IgD-negative memory B cell (primary cell): ENCODE data around the gene SIL1. TPM values are rescaled to one million over a fixed set of nuclear protein-coding genes. Genes with fewer than 3 reads are reported as not detected.

Source experiments
- H3K27ac Mint-ChIP-seq, 3 donors: one replicate each; pipeline ENCODE4 v1.8.0; 2020 to 2022; ENCODE audit warnings: mild to moderate bottlenecking in 3 of 3, mixed read lengths in 3 of 3, moderate library complexity in 1 of 3
- H3K27me3 Mint-ChIP-seq: one replicate; pipeline ENCODE4 v1.8.0; 2021; ENCODE audit warnings: mixed read lengths
- H3K36me3 Mint-ChIP-seq: one replicate; pipeline ENCODE4 v1.8.0; 2020; ENCODE audit warnings: mild to moderate bottlenecking, mixed read lengths
- H3K4me1 Mint-ChIP-seq, 3 donors: one replicate each; pipeline ENCODE4 v1.8.0; 2020 to 2022; ENCODE audit warnings: mixed read lengths in 3 of 3, mild to moderate bottlenecking in 1 of 3
- H3K4me3 Mint-ChIP-seq, 4 donors: one replicate each; pipeline ENCODE4 v1.8.0; 2020 to 2022; ENCODE audit warnings: mild to moderate bottlenecking in 4 of 4, mixed read lengths in 4 of 4, moderate library complexity in 3 of 4
- H3K9me3 Mint-ChIP-seq, 3 donors: one replicate each; pipeline ENCODE4 v1.8.0; 2020 to 2021; ENCODE audit warnings: mixed read lengths in 3 of 3, mild to moderate bottlenecking in 1 of 3
- polyA plus RNA-seq: library from polyadenylated mRNA; unstranded; fragments of 300-500 nt; fragmentation: Illumina TruSeq; gene quantifications from one replicate; pipeline ENCODE4 v1.2.3, GENCODE V29; 2021

Gene SIL1
- polyA plus RNA-seq, 1 donor from 2014 or later = 17.9 TPM

GRCh38 chr5:138944527-138945322 is 253.4 kb downstream of the SIL1 start:
- H3K36me3 Mint-ChIP-seq = peaks cover 12% of the 10 kb centered on the region
- no peaks in the 10 kb centered on the region for H3K27me3 Mint-ChIP-seq
- no peak overlapping the region for H3K27ac Mint-ChIP-seq

DNA sequence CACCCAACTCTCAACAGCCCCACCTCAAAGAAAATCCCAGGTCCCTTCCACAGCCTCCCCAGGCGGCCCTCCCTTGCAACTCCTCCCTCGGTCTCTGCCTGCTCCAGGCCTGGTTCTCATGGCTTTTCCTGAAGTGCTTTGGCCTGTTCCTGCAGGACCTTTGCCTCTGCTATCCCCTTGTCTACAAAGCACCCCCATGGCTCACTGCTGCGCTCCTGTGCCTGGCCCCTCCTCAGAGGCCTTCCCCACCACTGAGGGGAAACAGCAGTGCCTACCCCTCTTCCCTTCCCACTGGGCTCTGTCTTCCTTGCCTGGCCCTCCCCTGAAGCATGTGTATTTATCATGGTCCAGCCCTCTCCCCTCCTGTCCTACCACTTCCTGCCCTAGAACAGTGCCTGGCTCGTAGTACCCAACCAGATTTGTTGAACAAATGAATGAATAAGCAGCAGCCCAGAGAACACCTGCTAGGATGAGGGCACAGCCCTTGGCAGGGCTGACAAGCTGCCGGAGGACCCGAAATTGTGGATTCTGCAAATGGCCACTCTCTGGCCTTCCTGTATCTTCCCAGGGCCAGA is 254.5 kb downstream of the SIL1 start:
- Mint-ChIP-seq H3K36me3 (peaks cover 12% of the 10 kb centered on the region), H3K27ac (peak overlapping the region in 1 of 3 donors; percentile 73), H3K4me1 (no peaks in the 10 kb centered on the region), H3K9me3 (peaks cover 0 to 4% (median 0%) of the 10 kb centered on the region in 3 donors), H3K4me3 (no peak overlapping the region), H3K27me3 (no peaks in the 10 kb centered on the region)

More at GRCh38 chr5:138944527-138945322, 253.4 kb downstream of the SIL1 start:
- Mint-ChIP-seq H3K4me3 (no peak overlapping the region), H3K9me3 (peaks cover 0 to 4% (median 0%) of the 10 kb centered on the region in 3 donors), H3K4me1 (no peaks in the 10 kb centered on the region)

DNA sequence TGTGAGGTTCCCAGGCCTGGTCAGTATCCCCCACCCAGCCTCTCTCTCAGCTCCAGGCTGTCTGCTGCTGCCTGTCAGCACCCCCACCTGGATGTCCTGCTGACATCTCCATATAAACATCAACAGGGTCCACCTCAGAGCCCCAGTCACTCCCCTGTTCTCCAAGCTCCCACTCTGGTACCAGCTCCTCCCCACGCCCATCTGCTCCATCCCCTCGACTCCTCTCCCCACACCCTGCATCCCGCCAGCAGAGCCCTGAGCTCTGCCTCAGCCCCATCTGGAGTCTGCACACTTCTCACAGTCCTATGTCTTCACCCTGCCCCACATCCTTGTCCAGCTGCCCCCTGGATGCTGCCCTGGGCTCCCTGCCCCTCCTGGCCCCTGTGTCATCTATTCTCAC is 255.3 kb downstream of the SIL1 start:
- Mint-ChIP-seq H3K4me3 (no peak overlapping the region), H3K36me3 (peaks cover 11% of the 10 kb centered on the region), H3K27ac (peak overlapping the region in 1 of 3 donors; percentile 45), H3K27me3 (no peaks in the 10 kb centered on the region), H3K9me3 (peaks cover 0 to 4% (median 0%) of the 10 kb centered on the region in 3 donors), H3K4me1 (no peaks in the 10 kb centered on the region)

DNA sequence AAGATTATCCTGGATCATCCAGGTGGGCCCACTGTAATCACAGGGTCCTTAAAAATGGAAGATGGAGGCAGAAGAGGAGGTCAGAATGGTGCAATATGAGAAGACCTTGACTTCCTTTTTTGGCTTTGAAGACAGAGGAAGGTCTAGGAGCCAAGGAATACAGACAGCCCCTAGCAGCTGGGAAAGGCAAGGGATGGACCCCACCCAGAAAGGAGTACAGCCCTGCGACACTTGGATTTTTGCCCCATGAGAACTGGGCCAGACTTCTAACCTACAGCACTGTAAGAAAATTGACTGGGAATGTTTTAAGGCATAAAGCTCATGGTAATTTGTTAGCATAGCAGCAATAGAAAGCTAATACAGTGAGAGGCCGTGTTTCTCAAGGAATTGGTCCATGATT is 256.1 kb downstream of the SIL1 start:
- Mint-ChIP-seq H3K27ac (no peak overlapping the region), H3K27me3 (no peaks in the 10 kb centered on the region), H3K4me3 (no peak overlapping the region)

DNA sequence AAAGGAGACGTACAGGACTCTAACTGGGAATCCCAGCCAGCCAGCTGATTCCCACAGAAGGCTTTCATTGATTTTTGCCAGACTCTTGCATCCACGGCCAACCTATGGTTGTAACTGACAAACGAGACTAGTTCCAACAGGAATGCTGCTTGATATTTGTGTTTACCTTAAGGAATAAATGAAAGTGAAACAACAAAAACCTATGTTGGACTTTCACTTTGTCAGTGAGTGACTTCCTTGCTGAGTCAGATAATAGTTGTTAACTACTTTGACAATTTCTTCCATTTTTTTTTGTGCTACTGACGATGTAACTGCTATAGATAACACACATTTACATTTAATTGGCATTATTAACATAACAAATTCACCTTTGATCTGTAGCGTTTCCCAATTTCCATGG is 259.6 kb downstream of the SIL1 start:
- peak overlapping the region in 1 of 3 donors; percentile 5 for H3K27ac Mint-ChIP-seq
- H3K9me3 Mint-ChIP-seq = peaks cover 0 to 4% (median 0%) of the 10 kb centered on the region in 3 donors
- no peak overlapping the region for H3K4me3 Mint-ChIP-seq
- peaks cover 9% of the 10 kb centered on the region for H3K36me3 Mint-ChIP-seq
- H3K4me1 Mint-ChIP-seq = peaks cover 0 to 2% (median 0%) of the 10 kb centered on the region in 3 donors
- no peaks in the 10 kb centered on the region for H3K27me3 Mint-ChIP-seq

More for the DNA sequence above, 256.1 kb downstream of the SIL1 start:
- H3K36me3 Mint-ChIP-seq = peaks cover 8% of the 10 kb centered on the region
- peaks cover 0 to 4% (median 0%) of the 10 kb centered on the region in 3 donors for H3K9me3 Mint-ChIP-seq
- peaks cover 0 to under 1% (median 0%) of the 10 kb centered on the region in 3 donors for H3K4me1 Mint-ChIP-seq

DNA sequence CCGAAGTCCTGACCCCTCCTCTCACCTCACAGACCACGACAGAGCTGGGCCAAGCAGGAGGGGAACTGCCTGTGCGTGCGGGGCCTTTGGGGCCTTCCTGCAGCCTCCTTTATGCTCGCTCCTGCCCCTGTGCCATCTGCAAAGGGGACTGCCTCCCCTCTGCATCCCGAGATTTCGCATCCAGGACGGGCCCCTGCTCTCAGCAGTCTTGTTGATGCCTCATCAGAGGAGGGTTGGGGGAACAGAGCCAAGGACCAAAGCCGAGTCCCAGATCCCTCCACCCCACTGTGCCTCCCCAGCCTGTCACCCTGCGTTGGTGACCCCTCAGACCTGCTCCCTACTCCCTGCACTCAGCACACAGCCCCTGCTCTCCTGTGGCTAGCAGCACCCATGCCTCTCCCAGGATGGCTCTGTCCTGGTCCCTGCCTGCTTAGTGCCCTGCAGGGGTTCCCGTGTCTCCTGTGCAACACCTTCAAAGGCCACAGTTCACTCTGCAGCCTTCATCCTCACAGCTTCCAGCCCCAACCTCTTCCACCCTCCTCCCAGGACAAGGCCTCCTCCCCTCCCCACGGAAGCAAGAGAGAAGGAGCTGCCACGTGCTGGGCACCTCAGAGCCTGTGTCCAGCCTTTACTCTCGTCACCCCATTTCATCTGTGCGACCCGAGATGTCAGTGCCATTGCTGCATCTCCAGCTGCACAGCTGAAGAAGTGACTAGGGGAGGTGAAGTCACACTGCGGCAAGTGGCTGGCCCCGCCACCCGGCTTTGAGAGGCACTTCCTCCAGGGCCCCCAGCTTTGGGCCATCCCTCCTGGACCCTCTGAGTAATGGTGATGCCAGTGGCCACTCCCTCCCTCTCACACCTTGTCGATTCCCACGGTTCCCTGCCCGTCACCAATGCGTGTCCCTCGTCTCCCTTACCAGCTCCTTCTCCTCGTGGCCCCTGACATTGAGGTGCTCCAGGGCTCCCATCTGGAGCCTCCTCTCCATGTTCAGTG is 260.5 kb downstream of the SIL1 start:
- Mint-ChIP-seq H3K4me3 (no peak overlapping the region), H3K4me1 (peaks cover 0 to 2% (median 0%) of the 10 kb centered on the region in 3 donors), H3K27ac (peak overlapping the region in 2 of 3 donors; percentile 40 to 58), H3K36me3 (peaks cover 6% of the 10 kb centered on the region), H3K27me3 (no peaks in the 10 kb centered on the region), H3K9me3 (peaks cover 0 to 4% (median 0%) of the 10 kb centered on the region in 3 donors)

- Mint-ChIP-seq H3K4me3 (no peak overlapping the region), H3K4me1 (peaks cover 0 to 2% (median 0%) of the 10 kb centered on the region in 3 donors), H3K27ac (no peak overlapping the region), H3K36me3 (peaks cover 4% of the 10 kb centered on the region), H3K27me3 (no peaks in the 10 kb centered on the region), H3K9me3 (peaks cover 0 to 4% (median 0%) of the 10 kb centered on the region in 3 donors)
These were observed 261.2 kb downstream of the SIL1 start for GRCh38 chr5:138936968-138937345.

- Mint-ChIP-seq H3K36me3 (peaks cover 4% of the 10 kb centered on the region), H3K9me3 (peaks cover 0 to 4% (median 0%) of the 10 kb centered on the region in 3 donors), H3K27ac (no peak overlapping the region)
These were observed 261.8 kb downstream of the SIL1 start for GRCh38 chr5:138936225-138936967.

DNA sequence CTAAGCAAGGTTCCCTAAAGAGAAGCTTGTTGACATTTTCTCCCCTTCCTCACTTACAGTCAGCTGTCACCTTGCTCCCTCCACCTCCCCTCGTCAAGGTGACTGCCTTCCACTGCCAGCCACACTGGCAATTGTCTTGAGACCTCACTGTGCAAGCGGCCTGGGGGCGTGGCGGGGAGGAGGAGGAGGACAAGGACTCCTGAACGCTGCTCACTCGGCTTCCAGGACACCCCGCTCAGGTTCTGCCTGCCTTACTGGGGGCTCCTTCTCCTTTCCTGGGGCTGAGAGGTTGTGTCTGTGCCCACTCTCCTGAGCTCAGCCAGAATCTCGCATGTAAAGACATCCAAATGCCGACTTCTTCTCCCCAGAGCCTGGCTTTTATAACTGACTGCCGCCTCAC is 262.7 kb downstream of the SIL1 start:
- H3K4me3 Mint-ChIP-seq = no peak overlapping the region
- H3K9me3 Mint-ChIP-seq = no peaks in the 10 kb centered on the region
- H3K27ac Mint-ChIP-seq = no peak overlapping the region
- H3K36me3 Mint-ChIP-seq = peaks cover 4% of the 10 kb centered on the region
- H3K27me3 Mint-ChIP-seq = no peaks in the 10 kb centered on the region
- H3K4me1 Mint-ChIP-seq = peaks cover 0 to 2% (median 0%) of the 10 kb centered on the region in 3 donors

More at GRCh38 chr5:138936225-138936967, 261.8 kb downstream of the SIL1 start:
- no peaks in the 10 kb centered on the region for H3K27me3 Mint-ChIP-seq
- H3K4me1 Mint-ChIP-seq = peaks cover 0 to 2% (median 0%) of the 10 kb centered on the region in 3 donors
- H3K4me3 Mint-ChIP-seq = no peak overlapping the region

DNA sequence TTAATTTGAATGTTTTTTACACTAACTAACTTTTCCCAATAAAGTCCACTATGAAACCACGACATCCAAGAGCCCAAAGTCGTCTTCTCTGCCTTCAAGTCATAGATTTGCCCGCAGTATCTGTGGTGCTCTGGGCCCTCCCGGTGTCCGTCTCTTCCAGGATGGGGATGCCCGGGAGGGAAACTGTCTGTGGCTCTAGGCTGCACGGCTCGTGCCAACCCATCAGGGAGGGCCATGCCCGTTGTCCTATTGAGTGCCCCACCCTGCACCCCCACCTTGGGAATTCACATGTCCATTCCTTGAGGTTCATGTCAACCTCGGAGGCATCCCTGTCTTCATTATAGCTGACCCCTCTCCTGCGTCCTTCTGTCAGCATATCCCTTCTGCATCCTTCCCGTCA is 263.2 kb downstream of the SIL1 start:
- H3K27ac Mint-ChIP-seq = no peak overlapping the region

GRCh38 chr5:138933522-138934290 is 264.5 kb downstream of the SIL1 start:
- Mint-ChIP-seq H3K36me3 (peaks cover 5% of the 10 kb centered on the region), H3K4me1 (peaks cover 0 to 2% (median 0%) of the 10 kb centered on the region in 3 donors), H3K9me3 (no peaks in the 10 kb centered on the region), H3K27me3 (no peaks in the 10 kb centered on the region), H3K27ac (no peak overlapping the region), H3K4me3 (no peak overlapping the region)

More for the DNA sequence above, 263.2 kb downstream of the SIL1 start:
- Mint-ChIP-seq H3K4me3 (no peak overlapping the region), H3K36me3 (peaks cover 3% of the 10 kb centered on the region), H3K4me1 (peaks cover 0 to 2% (median 0%) of the 10 kb centered on the region in 3 donors), H3K27me3 (no peaks in the 10 kb centered on the region), H3K9me3 (no peaks in the 10 kb centered on the region)

- peaks cover 0 to 2% (median 0%) of the 10 kb centered on the region in 3 donors for H3K4me1 Mint-ChIP-seq
- H3K27ac Mint-ChIP-seq = no peak overlapping the region
- H3K36me3 Mint-ChIP-seq = peaks cover 6% of the 10 kb centered on the region
- H3K9me3 Mint-ChIP-seq = no peaks in the 10 kb centered on the region
- H3K27me3 Mint-ChIP-seq = no peaks in the 10 kb centered on the region
- H3K4me3 Mint-ChIP-seq = no peak overlapping the region
These were observed 265.9 kb downstream of the SIL1 start for GRCh38 chr5:138932171-138932810.
